K562 (cell line): Measurements from ENCODE around the gene MEPE. TPM values are rescaled to one million over a fixed set of nuclear protein-coding genes. Genes with fewer than 3 reads are reported as not detected.

Experiments
- ARID4B ChIP-seq: sonication (generic); formaldehyde crosslinking; IDR thresholded peaks from 2 replicates; pipeline ENCODE4 v1.8.0; 2022; ENCODE audit warnings: mild to moderate bottlenecking, missing genetic modification reagents
- MED1 ChIP-seq: sonication (generic); formaldehyde crosslinking; IDR thresholded peaks from 2 replicates; pipeline ENCODE4 v1.8.1; 2023; ENCODE audit warnings: missing genetic modification reagents, borderline replicate concordance
- YY1 ChIP-seq, 3 experiments: IDR thresholded peaks; 2 replicates each; pipeline ENCODE4 v1.6.1; 2011; ENCODE audit warnings: low read length in 2 of 3, mild to moderate bottlenecking in 2 of 3, moderate library complexity in 2 of 3, borderline replicate concordance in 1 of 3, control low read depth in 1 of 3, low read depth in 1 of 3; ENCODE audit not compliant: insufficient read depth in 3 of 3, insufficient replicate concordance in 2 of 3, control insufficient read depth in 1 of 3, insufficient read length in 1 of 3; ENCODE audit errors: extremely low read depth in 1 of 3
- ZBTB9 ChIP-seq: fragments of 450-650 bp; formaldehyde crosslinking; IDR thresholded peaks from 2 replicates; pipeline ENCODE4 v1.4.0; 2020; ENCODE audit warnings: mild to moderate bottlenecking, moderate library complexity
- ZNF316 ChIP-seq: fragments of 450-650 bp; IDR thresholded peaks from 2 replicates; pipeline ENCODE4 v1.6.1; 2016
- polyA plus RNA-seq, 8 experiments: library from polyadenylated mRNA; depleted of rRNA in 4 of 8; stranded (reverse) in 5 of 8; unstranded in 3 of 8; fragments of >200 nt; fragmentation: Nextera tagmentation in 2 of 8; fragmentation: Illumina TruSeq in 1 of 8; extraction: Ambion mirVana in 2 of 8; extraction: Trizol in 1 of 8; gene quantifications; 2 replicates each; pipeline versions ENCODE4 v1.2.1 to v1.2.3, GENCODE V29; 2011 to 2014; ENCODE audit warnings: inconsistent platforms in 1 of 8, missing spikeins in 1 of 8
- total RNA-seq, 7 experiments: library from RNA; depleted of rRNA in 6 of 7; stranded (reverse); fragments of >200 nt in 6 of 7; fragmentation: Illumina TruSeq in 2 of 7; extraction: Trizol in 2 of 7; gene quantifications; 2 replicates each; pipeline versions ENCODE4 v1.2.1 to v1.2.3, GENCODE V29; 2011 to 2021; ENCODE audit warnings: low replicate concordance in 1 of 7

The MEPE gene
- total and polyA plus RNA-seq, 9 of the 15 experiments (the other 6 are each of a cell fraction or from before 2014, with no cell fraction given), result not detected

GRCh38 chr4:87864321-87864720, 31.6 kb downstream of the MEPE start (continued):
- no peak for TF ChIP-seq YY1 (IDR thresholded peaks at IDR 0.05; ENCODE audit: borderline replicate concordance in 1 of 3, control insufficient read depth in 1 of 3, extremely low read depth in 1 of 3, insufficient read depth in 3 of 3, insufficient read length in 1 of 3, insufficient replicate concordance in 2 of 3, low read depth in 1 of 3, low read length in 2 of 3)
- TF ChIP-seq ZNF316, result no peak
- TF ChIP-seq MED1, result no peak
- TF ChIP-seq ARID4B (CRISPR knock-in tag), result no peak
- TF ChIP-seq ZBTB9 (CRISPR knock-in tag), result no peak
